NCI-H1105 treated with DMSO at 0.1 percent for 48 hours (cell line): ENCODE measurements around the gene SWI5.

Experiments used
- DNase-seq: peaks from one replicate; lab custom pipeline; 2025; lab: John Stamatoyannopoulos, UW

SWI5 gene

DNA sequence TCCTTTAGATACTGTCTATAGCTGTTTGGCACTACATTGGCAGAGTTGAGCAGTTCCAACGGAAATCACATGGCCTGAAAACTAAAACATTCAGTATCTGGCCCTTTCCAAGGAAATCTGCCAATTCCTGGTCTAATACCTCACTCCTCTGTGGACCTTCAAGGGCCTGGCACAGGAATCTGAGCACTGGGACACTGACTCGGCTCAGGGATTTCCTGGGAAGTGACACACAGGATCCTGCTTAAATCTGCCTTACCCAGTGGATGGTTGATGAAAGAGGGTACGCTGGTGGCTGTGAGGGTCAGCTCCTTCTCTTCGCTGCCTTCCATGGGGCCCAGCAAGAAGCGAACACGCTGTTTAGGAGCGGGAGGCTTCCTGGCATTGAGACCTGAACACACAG lies 45.3 kb downstream of the SWI5 start:
- no peak for DNase-seq

GRCh38 chr9:128321879-128322403 lies 45.9 kb downstream of the SWI5 start:
- no peak for DNase-seq

DNA sequence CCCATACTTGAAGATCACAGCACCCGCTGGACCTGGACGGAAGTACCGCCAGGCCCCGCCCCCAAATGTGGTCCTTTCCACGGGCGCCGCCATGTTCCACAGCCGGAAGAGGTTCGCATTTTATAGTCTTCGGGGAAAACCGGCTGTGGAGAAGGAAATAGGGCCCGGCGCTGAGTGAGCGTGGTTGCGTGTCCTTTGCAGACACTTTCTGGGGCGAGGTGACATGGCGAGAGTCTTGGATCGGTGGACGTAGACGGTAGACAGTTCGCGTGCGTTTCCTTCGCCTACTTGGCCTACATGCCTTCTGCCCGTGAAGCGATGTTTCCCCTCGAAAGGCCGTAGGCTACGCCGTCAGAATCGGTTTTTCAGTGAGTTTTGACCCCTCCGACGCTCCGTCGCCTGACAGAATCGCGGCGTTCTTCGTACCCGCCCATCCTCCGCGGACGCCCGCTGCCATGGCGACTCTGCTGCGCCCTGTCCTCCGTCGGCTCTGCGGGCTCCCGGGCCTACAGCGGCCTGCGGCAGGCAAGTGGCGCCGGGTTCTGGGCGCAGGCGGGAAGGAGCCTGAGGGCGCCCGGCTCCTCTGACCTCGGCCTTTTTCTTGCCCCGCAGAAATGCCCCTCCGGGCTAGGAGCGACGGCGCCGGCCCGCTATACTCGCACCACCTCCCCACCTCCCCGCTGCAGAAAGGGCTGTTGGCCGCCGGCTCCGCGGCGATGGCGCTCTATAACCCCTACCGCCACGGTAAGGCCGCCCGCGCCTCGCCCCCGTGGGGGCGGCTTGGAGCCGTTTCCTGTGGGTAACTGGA lies 46.5 kb downstream of the SWI5 start, which contains the start of the genes COQ4 and TRUB2:
TSS of gene COQ4 (plus strand) at position 436 of the 808 bp plus-strand sequence. CDS start at position 456, 20 bp downstream.
TSS of gene TRUB2 (minus strand) at position 44 of the 808 bp plus-strand sequence. CDS start at position 5, 39 bp downstream.
- DNase-seq: peak; percentile 92

DNA sequence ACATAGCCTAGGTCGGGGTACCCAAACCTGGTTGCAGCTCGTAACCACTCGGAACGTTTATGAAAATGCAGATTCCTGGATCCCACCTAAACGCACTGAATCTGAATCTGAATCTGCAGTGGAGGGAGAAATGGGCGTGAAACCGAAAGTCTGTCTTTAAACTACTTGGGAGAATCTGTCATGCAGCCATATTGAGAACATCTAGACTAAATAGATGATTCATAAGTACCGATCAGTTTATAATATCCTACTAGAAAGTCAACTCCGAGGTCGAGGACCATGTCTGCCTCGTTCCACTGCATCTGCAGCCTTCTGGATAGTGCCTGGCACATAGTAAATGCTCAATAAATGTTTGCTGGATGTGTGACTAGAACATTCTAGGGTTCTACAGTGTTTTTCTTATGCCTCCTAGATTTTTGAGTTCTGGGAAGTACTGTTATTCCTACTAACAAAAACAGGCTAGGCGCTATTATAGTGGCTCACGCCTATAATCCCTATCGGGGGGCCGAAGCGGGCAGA lies 47.2 kb downstream of the SWI5 start:
- DNase-seq: no peak

DNA sequence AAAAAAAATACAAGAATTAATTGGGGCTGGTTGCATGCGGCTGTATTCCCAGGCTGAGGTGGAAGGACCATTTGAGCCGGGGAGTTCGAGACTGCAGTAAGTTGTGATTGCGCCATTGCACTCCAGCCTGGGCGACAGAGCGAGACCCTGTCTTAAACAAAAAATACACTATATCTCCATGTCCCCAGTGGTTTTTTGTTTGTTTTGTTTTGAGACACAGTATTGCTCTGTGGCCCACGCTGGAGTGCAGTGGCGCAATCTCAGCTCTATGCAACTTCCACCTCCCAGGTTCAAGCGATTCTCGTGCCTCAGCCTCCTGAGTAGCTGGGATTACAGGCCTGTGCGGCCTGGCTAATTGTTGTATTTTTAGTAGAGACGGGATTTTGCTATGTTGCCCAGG lies 47.7 kb downstream of the SWI5 start:
- DNase-seq: no peak

DNA sequence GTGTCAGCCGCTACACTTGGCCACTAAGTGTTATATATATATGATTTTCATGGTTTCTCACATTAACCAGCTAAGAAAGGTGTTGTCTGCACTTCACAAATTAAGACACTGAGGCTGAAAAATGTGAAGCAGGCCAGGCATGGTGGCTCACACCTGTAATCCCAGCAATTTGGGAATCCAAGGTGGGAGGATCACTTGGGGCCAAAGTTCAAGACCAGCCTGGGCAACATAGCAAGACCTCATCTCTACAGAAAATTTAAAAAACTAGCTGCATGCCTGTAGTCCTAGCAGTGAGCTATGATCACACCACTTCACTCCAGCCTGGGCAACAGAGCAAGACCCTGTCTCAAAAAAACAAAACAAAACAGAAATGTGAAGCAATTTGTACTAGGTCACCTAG lies 48.3 kb downstream of the SWI5 start:
- DNase-seq: no peak

DNA sequence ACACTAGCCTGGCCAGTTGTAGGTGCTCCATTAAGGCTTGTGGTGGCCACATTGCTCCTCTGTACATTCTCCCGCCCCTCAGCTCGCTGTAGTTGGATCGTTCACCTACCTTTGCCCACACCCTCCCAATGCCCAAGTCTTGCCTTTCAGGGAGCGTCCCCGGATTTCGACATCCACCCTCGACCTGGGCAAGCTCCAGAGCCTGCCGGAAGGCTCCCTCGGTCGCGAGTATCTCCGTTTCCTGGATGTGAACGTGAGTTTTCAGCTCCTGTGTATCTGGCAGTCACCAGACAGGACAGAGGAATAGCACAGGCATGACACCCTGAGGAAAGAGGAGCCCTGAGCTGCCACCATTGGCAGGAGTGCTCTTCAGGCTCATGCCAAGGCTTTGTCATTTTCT lies 49.6 kb downstream of the SWI5 start:
- no peak for DNase-seq

DNA sequence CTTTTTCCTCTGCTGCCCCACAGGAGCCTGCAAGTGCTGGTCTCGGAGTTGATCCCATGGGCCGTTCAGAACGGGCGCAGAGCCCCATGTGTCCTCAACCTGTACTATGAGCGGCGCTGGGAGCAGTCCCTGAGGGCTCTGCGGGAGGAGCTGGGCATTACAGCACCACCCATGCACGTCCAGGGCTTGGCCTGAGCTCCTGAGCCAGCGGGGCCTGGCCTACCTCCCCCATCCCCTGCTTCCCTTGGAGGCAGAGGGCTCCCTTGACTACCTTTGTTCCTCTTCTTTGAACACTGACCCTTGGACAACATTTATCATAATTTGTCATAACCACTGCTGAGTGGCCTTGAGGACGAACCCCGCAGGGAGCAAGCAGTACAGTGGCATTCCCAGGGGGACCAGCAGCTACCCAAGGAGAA lies 57.4 kb downstream of the SWI5 start:
- no peak for DNase-seq

GRCh38 chr9:128335161-128335560 lies 59.1 kb downstream of the SWI5 start:
- DNase-seq: no peak

- DNase-seq: no peak
Measured at GRCh38 chr9:128335914-128336313, 59.8 kb downstream of the SWI5 start.

DNA sequence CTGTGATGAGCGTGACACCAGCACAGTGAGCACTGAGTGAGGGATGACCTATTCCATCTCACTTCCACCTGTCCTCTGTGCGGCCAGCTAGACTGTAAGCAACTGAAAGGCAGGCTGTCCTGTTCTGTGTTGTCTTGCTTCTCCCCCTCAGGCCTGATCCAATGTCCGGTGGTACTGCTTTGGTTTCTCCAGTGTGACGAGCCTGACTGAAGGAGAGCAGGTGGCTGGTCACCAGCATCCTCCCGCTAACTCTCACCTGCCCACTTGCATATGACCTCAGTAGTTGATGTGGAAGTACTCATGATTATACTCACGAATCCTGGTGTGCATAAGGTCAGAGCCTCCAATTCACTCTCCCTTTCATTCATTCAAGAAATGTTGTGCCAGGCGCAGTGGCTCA lies 61.9 kb downstream of the SWI5 start:
- DNase-seq: no peak
